CD14-positive monocyte (primary cell): ENCODE measurements around the gene KCNJ5. TPM values are rescaled to one million over a fixed set of nuclear protein-coding genes. Genes with fewer than 3 reads are reported as not detected.

Source experiments
- DNase-seq, 3 donors: peaks; one replicate each; pipeline ENCODE4 v3.0.0-alpha.2; 2011 to 2022
- H2AFZ ChIP-seq: 2 replicates; pipeline ENCODE4 v1.6.0; 2012; ENCODE audit warnings: mild to moderate bottlenecking, low read depth, low read length, inconsistent platforms; ENCODE audit not compliant: insufficient read depth, poor library complexity, severe bottlenecking
- H3K27ac ChIP-seq, 2 donors: 1 replicate in 1 of 2; 2 replicates in 1 of 2; pipeline ENCODE4 v1.5.1; 2012 to 2013; ENCODE audit warnings: low read length in 2 of 2, control low read depth in 1 of 2, inconsistent platforms in 1 of 2, low read depth in 1 of 2, mild to moderate bottlenecking in 1 of 2
- H3K27me3 ChIP-seq, 2 donors: one replicate each; pipeline versions ENCODE4 v1.6.0 to v1.6.1; 2011 to 2013; ENCODE audit warnings: low read length in 2 of 2; ENCODE audit not compliant: control insufficient read depth in 2 of 2, insufficient read depth in 2 of 2
- H3K36me3 ChIP-seq, 2 donors: replicated peaks in 1 of 2; 1 replicate in 1 of 2; 2 replicates in 1 of 2; pipeline versions ENCODE4 v1.5.1 to v1.6.1; 2012 to 2013; ENCODE audit warnings: low read length in 2 of 2, control low read depth in 1 of 2, inconsistent platforms in 1 of 2, mild to moderate bottlenecking in 1 of 2; ENCODE audit not compliant: insufficient read depth in 2 of 2, control insufficient read depth in 1 of 2
- H3K4me1 ChIP-seq, 2 donors: 1 replicate in 1 of 2; 2 replicates in 1 of 2; pipeline versions ENCODE4 v1.5.1 to v1.6.1; 2012 to 2013; ENCODE audit warnings: low read length in 2 of 2, control low read depth in 1 of 2, inconsistent platforms in 1 of 2, mild to moderate bottlenecking in 1 of 2, moderate library complexity in 1 of 2; ENCODE audit not compliant: insufficient read depth in 2 of 2, control insufficient read depth in 1 of 2
- H3K4me2 ChIP-seq: replicated peaks from 2 replicates; pipeline ENCODE3; 2012; ENCODE audit warnings: low read length, moderate library complexity, mild to moderate bottlenecking; ENCODE audit not compliant: poor library complexity, severe bottlenecking; ENCODE audit errors: extremely low read depth
- H3K4me3 ChIP-seq, 3 experiments: fragments of 200-600 bp in 1 of 3; sonication (generic) in 1 of 3; replicated peaks in 1 of 3; 1 replicate in 2 of 3; 2 replicates in 1 of 3; pipeline ENCODE4 v1.5.1; 2011 to 2013; ENCODE audit warnings: low read length in 3 of 3, mild to moderate bottlenecking in 3 of 3, control low read depth in 2 of 3, low read depth in 2 of 3, inconsistent platforms in 1 of 3, moderate library complexity in 1 of 3
- H3K79me2 ChIP-seq: 2 replicates; pipeline ENCODE4 v1.6.0; 2012; ENCODE audit warnings: mild to moderate bottlenecking, control low read depth, inconsistent platforms, low read length, moderate library complexity; ENCODE audit not compliant: insufficient read depth
- H3K9ac ChIP-seq: 2 replicates; pipeline ENCODE4 v1.6.0; 2017; ENCODE audit warnings: low read length, mild to moderate bottlenecking; ENCODE audit not compliant: insufficient read depth, poor library complexity, severe bottlenecking
- H3K9me3 ChIP-seq, 2 donors: replicated peaks in 1 of 2; 1 replicate in 1 of 2; 2 replicates in 1 of 2; pipeline versions ENCODE4 v1.5.1 to v1.6.1; 2012 to 2013; ENCODE audit warnings: low read length in 2 of 2, control low read depth in 1 of 2; ENCODE audit not compliant: control insufficient read depth in 1 of 2, insufficient read depth in 1 of 2
- H4K20me1 ChIP-seq: 2 replicates; pipeline ENCODE4 v1.6.0; 2012; ENCODE audit warnings: mild to moderate bottlenecking, low read length, control low read depth, moderate library complexity; ENCODE audit not compliant: insufficient read depth
- H3K27ac Mint-ChIP-seq, 7 donors: one replicate each; pipeline ENCODE4 v1.8.0; 2020; ENCODE audit warnings: mild to moderate bottlenecking in 7 of 7, mixed read lengths in 7 of 7, moderate library complexity in 6 of 7, inconsistent platforms in 2 of 7
- H3K27me3 Mint-ChIP-seq, 3 donors: one replicate each; pipeline ENCODE4 v1.8.0; 2021 to 2022; ENCODE audit warnings: low read depth in 3 of 3, mild to moderate bottlenecking in 3 of 3, mixed read lengths in 3 of 3, moderate library complexity in 3 of 3, inconsistent platforms in 1 of 3
- H3K36me3 Mint-ChIP-seq, 2 donors: one replicate each; pipeline ENCODE4 v1.8.0; 2020; ENCODE audit warnings: mixed read lengths in 2 of 2, inconsistent platforms in 1 of 2, mild to moderate bottlenecking in 1 of 2
- H3K4me1 Mint-ChIP-seq: one replicate; pipeline ENCODE4 v1.8.0; 2020; ENCODE audit warnings: mild to moderate bottlenecking, mixed read lengths
- H3K4me3 Mint-ChIP-seq, 2 donors: one replicate each; pipeline ENCODE4 v1.8.0; 2020; ENCODE audit warnings: mild to moderate bottlenecking in 2 of 2, mixed read lengths in 2 of 2, moderate library complexity in 1 of 2
- H3K9me3 Mint-ChIP-seq, 7 donors: one replicate each; pipeline ENCODE4 v1.8.0; 2020 to 2022; ENCODE audit warnings: mixed read lengths in 7 of 7, mild to moderate bottlenecking in 6 of 7, moderate library complexity in 6 of 7, inconsistent platforms in 2 of 7
- CTCF ChIP-seq: fragments of 200-600 bp; IDR thresholded peaks from one replicate; pipeline ENCODE4 v1.8.0; 2022; ENCODE audit warnings: antibody characterized with exemption, mild to moderate bottlenecking
- WGBS: methylation state at CpG from one replicate; pipeline ENCODE4 v1.1.5; 2013; ENCODE audit warnings: missing lambda C conversion rate; ENCODE audit not compliant: insufficient coverage; 5-methylcytosine and 5-hydroxymethylcytosine counted together
- intact Hi-C, 2 donors: fragments of 100-400 bp; cut with micrococcal nuclease; formaldehyde crosslinking; loops; one replicate each; pipeline versions ENCODE4 v1.15.0 to v1.15.1; 2023
- polyA plus RNA-seq, 3 donors: library from polyadenylated mRNA; depleted of rRNA in 1 of 3; unstranded in 2 of 3; stranded (reverse) in 1 of 3; fragments of 300-500 nt in 2 of 3; fragments of >200 nt in 1 of 3; fragmentation: Illumina TruSeq in 2 of 3; gene quantifications; 1 replicate in 2 of 3; 2 replicates in 1 of 3; pipeline ENCODE4 v1.2.3, GENCODE V29; 2012 to 2021

Gene KCNJ5
- polyA plus RNA-seq, 3 donors, result 0.03 TPM; not detected in 2

- Histone ChIP-seq H2AFZ (no peak overlapping the region), H3K36me3 (no peaks in the 10 kb centered on the region), H3K27me3 (peaks cover 21 to 31% of the 10 kb centered on the region in 2 donors), H3K9ac (no peak overlapping the region), H3K9me3 (peaks cover 0 to 4% of the 10 kb centered on the region in 2 donors), H4K20me1 (no peaks in the 10 kb centered on the region), H3K27ac (no peak overlapping the region), H3K79me2 (no peaks in the 10 kb centered on the region), H3K4me1 (peaks cover 20 to 22% of the 10 kb centered on the region in 2 donors), H3K4me3 (no peak overlapping the region), H3K4me2 (no peak overlapping the region)
- H3K27me3 Mint-ChIP-seq, result peaks cover 25 to 35% (median 34%) of the 10 kb centered on the region in 3 donors
- no peak for DNase-seq
- H3K27ac Mint-ChIP-seq, result no peak overlapping the region
- intact Hi-C loops, result loop anchor here in 1 of 2 donors (10.0 kb wide), 1 partner anchor 448 kb away; no protein-coding TSS in a partner anchor
- peaks cover 0 to 2% of the 10 kb centered on the region in 2 donors for H3K36me3 Mint-ChIP-seq
- peaks cover 28% of the 10 kb centered on the region for H3K4me1 Mint-ChIP-seq
- 4% methylated on average over 4 of the region's 5 CpGs for WGBS
- H3K4me3 Mint-ChIP-seq, result no peak overlapping the region
- H3K9me3 Mint-ChIP-seq, result peaks cover 0 to 6% (median 0%) of the 10 kb centered on the region in 7 donors
- peak; percentile 5 for TF ChIP-seq CTCF
These were observed 4.6 kb upstream of the KCNJ5 start for GRCh38 chr11:128886406-128887124.

- no peak overlapping the region for H3K27ac Mint-ChIP-seq
- peaks cover 21 to 23% of the 10 kb centered on the region in 2 donors for H3K4me1 ChIP-seq
- H3K36me3 Mint-ChIP-seq, result peaks cover 0 to 2% of the 10 kb centered on the region in 2 donors
- no peak overlapping the region for H3K27ac ChIP-seq
- no peaks in the 10 kb centered on the region for H3K79me2 ChIP-seq
- peaks cover 32 to 50% (median 41%) of the 10 kb centered on the region in 3 donors for H3K27me3 Mint-ChIP-seq
- peak overlapping the region in 1 of 2 donors; percentile 5 for H3K4me3 Mint-ChIP-seq
- H3K4me2 ChIP-seq, result no peak overlapping the region
- intact Hi-C loops, result loop anchor here in 1 of 2 donors (10.0 kb wide), 1 partner anchor 446 kb away; no protein-coding TSS in a partner anchor
- no peak overlapping the region for H3K9ac ChIP-seq
- H3K4me3 ChIP-seq, result no peak overlapping the region
- 94% methylated on average over 11 of the region's 15 CpGs for WGBS
- H4K20me1 ChIP-seq, result no peaks in the 10 kb centered on the region
- H2AFZ ChIP-seq, result no peak overlapping the region
- DNase-seq, result no peak
- peaks cover 23 to 42% of the 10 kb centered on the region in 2 donors for H3K27me3 ChIP-seq
- TF ChIP-seq CTCF, result no peak
- peaks cover 0 to 11% (median 0%) of the 10 kb centered on the region in 7 donors for H3K9me3 Mint-ChIP-seq
- H3K36me3 ChIP-seq, result no peaks in the 10 kb centered on the region
- H3K9me3 ChIP-seq, result peaks cover 0 to 4% of the 10 kb centered on the region in 2 donors
- H3K4me1 Mint-ChIP-seq, result peaks cover 35% of the 10 kb centered on the region
These were observed 2.8 kb upstream of the KCNJ5 start for GRCh38 chr11:128888034-128888985.
